GM18951 (cell line): ENCODE results near the gene SPEN.

Experiments used
- POLR2A ChIP-seq: IDR thresholded peaks from 4 replicates; pipeline ENCODE4 v1.6.1; 2011; ENCODE audit warnings: mild to moderate bottlenecking; ENCODE audit not compliant: insufficient read length, insufficient read depth; ENCODE audit errors: extremely low read depth
- in situ Hi-C: fragments of 300-500 bp; cut with MboI; formaldehyde crosslinking; loops from one replicate; pipeline ENCODE4 v1.12.0; 2022; ENCODE audit warnings: low sequenced_read_pairs, mixed read lengths, inconsistent platforms; ENCODE audit not compliant: unreplicated experiment

SPEN gene

GRCh38 chr1:15934211-15935055 is 86.9 kb downstream of the SPEN start:
- no peak for TF ChIP-seq POLR2A
- in situ Hi-C loops: no loop called here

GRCh38 chr1:15935056-15935950 is 87.8 kb downstream of the SPEN start:
- TF ChIP-seq POLR2A: no peak
- in situ Hi-C loops: no loop called here

GRCh38 chr1:15936025-15936424 is 88.5 kb downstream of the SPEN start:
- no peak for TF ChIP-seq POLR2A

GRCh38 chr1:15937146-15937545 is 89.6 kb downstream of the SPEN start:
- in situ Hi-C loops: no loop called here
- no peak for TF ChIP-seq POLR2A

More at GRCh38 chr1:15936025-15936424, 88.5 kb downstream of the SPEN start:
- in situ Hi-C loops: no loop called here

GRCh38 chr1:15937706-15938168 is 90.2 kb downstream of the SPEN start:
- TF ChIP-seq POLR2A: no peak
- in situ Hi-C loops: no loop called here

- no peak for TF ChIP-seq POLR2A
- in situ Hi-C loops: no loop called here
These were observed 91.2 kb downstream of the SPEN start for GRCh38 chr1:15938628-15939161.

- in situ Hi-C loops: no loop called here
- no peak for TF ChIP-seq POLR2A
These were observed 91.9 kb downstream of the SPEN start for GRCh38 chr1:15939181-15940109.

- no peak for TF ChIP-seq POLR2A
- in situ Hi-C loops: no loop called here
These were observed 92.9 kb downstream of the SPEN start for GRCh38 chr1:15940110-15941043.

- no peak for TF ChIP-seq POLR2A
- in situ Hi-C loops: no loop called here
These were observed 93.7 kb downstream of the SPEN start for GRCh38 chr1:15941044-15941840.

- in situ Hi-C loops: no loop called here
These were observed 94.6 kb downstream of the SPEN start for GRCh38 chr1:15941899-15942660.

More at GRCh38 chr1:15941899-15942660, 94.6 kb downstream of the SPEN start:
- no peak for TF ChIP-seq POLR2A
